ENCODE measurements around the gene HSPD1.

The HSPD1 gene

GRCh38 chr2:197445746-197446145 lies 53.9 kb downstream of the HSPD1 start:
- H3K4me3 ChIP-seq (ENCODE audit: low read length), result no peak overlapping the region
- no peak for TF ChIP-seq CTCF (IDR thresholded peaks at IDR 0.05; ENCODE audit: insufficient read depth, low read depth, low read length, missing control alignments)
- DNase-seq (ENCODE audit: low read depth), result no peak

- no peak for TF ChIP-seq CTCF (IDR thresholded peaks at IDR 0.05; ENCODE audit: insufficient read depth, low read depth, low read length, missing control alignments)
- no peak overlapping the region for H3K4me3 ChIP-seq (ENCODE audit: low read length)
- DNase-seq (ENCODE audit: low read depth), result no peak
Measured at GRCh38 chr2:197442857-197443256, 56.8 kb downstream of the HSPD1 start.

GRCh38 chr2:197437380-197437779 lies 62.3 kb downstream of the HSPD1 start:
- H3K4me3 ChIP-seq (ENCODE audit: low read length), result no peak overlapping the region
- TF ChIP-seq CTCF (IDR thresholded peaks at IDR 0.05; ENCODE audit: insufficient read depth, low read depth, low read length, missing control alignments), result no peak
- no peak for DNase-seq (ENCODE audit: low read depth)

Measured in epithelial cell of esophagus (primary cell).